ENCODE data around the gene TRPM1. TPM values are rescaled to one million over a fixed set of nuclear protein-coding genes. Genes with fewer than 3 reads are reported as not detected.

TRPM1 gene
- total RNA-seq, 2 experiments from 2014 or later: not detected

DNA sequence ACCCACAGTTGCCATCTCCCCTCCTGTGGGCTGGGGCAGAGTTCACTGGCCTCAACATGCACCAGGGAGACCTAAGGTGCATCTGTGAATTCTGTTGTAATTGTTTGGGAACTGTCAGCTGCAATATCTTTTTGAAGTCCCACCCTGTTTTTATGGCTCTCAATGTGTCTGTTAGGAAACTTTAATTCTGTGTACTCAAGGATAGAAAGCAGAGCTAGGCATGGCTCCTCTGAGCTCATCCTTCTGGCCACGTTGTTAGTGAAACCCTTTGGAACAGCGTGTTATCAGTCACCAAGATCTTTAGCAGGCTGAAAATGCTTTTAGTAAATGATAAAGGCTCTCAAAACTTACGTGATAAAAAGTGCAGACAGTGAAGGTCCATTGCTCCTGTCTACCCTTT lies 76.5 kb downstream of the TRPM1 start:
- Mint-ChIP-seq H3K27ac (no peak overlapping the region), H3K27me3 (peaks cover 7% of the 10 kb centered on the region), H3K36me3 (ENCODE audit: low read depth) (no peaks in the 10 kb centered on the region), H3K9me3 (no peaks in the 10 kb centered on the region), H3K4me1 (ENCODE audit: low read depth) (no peaks in the 10 kb centered on the region), H3K4me3 (no peak overlapping the region)
- CTCF ChIA-PET: no interaction called here
- TF ChIP-seq, protein P1, sequence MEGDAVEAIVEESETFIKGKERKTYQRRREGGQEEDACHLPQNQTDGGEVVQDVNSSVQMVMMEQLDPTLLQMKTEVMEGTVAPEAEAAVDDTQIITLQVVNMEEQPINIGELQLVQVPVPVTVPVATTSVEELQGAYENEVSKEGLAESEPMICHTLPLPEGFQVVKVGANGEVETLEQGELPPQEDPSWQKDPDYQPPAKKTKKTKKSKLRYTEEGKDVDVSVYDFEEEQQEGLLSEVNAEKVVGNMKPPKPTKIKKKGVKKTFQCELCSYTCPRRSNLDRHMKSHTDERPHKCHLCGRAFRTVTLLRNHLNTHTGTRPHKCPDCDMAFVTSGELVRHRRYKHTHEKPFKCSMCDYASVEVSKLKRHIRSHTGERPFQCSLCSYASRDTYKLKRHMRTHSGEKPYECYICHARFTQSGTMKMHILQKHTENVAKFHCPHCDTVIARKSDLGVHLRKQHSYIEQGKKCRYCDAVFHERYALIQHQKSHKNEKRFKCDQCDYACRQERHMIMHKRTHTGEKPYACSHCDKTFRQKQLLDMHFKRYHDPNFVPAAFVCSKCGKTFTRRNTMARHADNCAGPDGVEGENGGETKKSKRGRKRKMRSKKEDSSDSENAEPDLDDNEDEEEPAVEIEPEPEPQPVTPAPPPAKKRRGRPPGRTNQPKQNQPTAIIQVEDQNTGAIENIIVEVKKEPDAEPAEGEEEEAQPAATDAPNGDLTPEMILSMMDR (IDR thresholded peaks at IDR 0.05): no peak
- intact Hi-C loops (cut with micrococcal nuclease): no loop called here
- POLR2A ChIA-PET: no interaction called here
- ATAC-seq (no peak), DNase-seq (no peak)

DNA sequence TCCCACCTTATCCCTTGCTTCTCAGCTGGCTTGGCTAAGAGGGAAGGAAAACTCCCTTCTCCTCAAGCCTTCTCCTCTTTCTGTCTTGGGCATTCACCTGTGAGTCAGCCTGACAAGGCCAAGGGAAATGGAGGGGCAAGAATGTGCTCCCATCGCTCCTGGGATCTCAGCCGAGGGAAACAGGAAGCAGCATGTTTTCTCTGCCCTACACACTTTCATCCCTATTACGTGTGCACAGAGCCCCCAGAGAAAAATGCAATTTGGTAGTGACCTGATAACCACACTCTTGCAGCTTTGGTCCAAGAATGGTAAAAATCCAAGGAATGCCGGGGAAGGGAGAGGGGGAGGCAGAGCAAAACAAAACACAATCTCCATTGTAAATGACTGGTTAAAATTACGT lies 77.2 kb downstream of the TRPM1 start:
- DNase-seq (no peak), ATAC-seq (no peak)
- Mint-ChIP-seq H3K4me1 (ENCODE audit: low read depth) (no peaks in the 10 kb centered on the region), H3K4me3 (no peak overlapping the region), H3K9me3 (no peaks in the 10 kb centered on the region), H3K27ac (no peak overlapping the region), H3K27me3 (peaks cover 7% of the 10 kb centered on the region), H3K36me3 (ENCODE audit: low read depth) (no peaks in the 10 kb centered on the region)
- ChIA-PET CTCF (no interaction called here), POLR2A (no interaction called here)
- TF ChIP-seq, protein P1 (IDR thresholded peaks at IDR 0.05): no peak
- intact Hi-C loops (cut with micrococcal nuclease): no loop called here

- H3K36me3 Mint-ChIP-seq (ENCODE audit: low read depth): no peaks in the 10 kb centered on the region
- no peak for ATAC-seq
- H3K9me3 Mint-ChIP-seq: no peaks in the 10 kb centered on the region
- peaks cover 4% of the 10 kb centered on the region for H3K27me3 Mint-ChIP-seq
- DNase-seq: no peak
- TF ChIP-seq, protein P1 (IDR thresholded peaks at IDR 0.05): no peak
- no peaks in the 10 kb centered on the region for H3K4me1 Mint-ChIP-seq (ENCODE audit: low read depth)
- POLR2A ChIA-PET: no interaction called here
- CTCF ChIA-PET: no interaction called here
- intact Hi-C loops (cut with micrococcal nuclease): no loop called here
- no peak overlapping the region for H3K4me3 Mint-ChIP-seq
- H3K27ac Mint-ChIP-seq: no peak overlapping the region
Measured at GRCh38 chr15:31023841-31024240, 77.7 kb downstream of the TRPM1 start.

DNA sequence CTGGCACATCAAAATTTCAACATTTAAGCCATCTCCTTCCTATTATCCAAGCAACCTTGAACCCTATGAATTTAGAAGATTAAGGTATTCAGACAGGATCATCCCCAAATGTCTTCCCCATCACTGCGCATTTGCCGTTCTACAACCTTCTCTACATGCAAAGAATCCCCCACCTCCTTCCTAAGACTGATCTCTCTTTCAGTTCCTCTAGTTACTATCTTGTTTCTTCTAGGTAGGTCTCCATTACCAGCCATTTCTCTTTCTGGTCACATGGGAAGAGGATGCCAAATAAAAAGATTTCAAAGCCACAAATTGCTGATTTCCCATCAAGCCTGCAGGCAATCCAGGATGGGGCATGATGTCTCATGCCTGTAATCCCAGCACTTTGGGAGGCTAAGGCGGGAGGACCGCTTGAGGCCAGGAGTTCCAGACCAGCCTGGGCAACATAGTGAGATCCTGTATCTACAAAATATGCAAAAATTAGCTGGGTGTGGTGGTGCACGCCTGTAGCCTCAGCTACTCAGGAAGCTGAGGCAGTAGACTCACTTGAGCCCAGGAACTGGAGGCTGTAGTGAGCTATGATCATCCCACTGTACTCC lies 80.4 kb downstream of the TRPM1 start:
- H3K36me3 Mint-ChIP-seq (ENCODE audit: low read depth): no peaks in the 10 kb centered on the region
- H3K4me3 Mint-ChIP-seq: no peak overlapping the region
- ATAC-seq (no peak), DNase-seq (no peak)
- intact Hi-C loops (cut with micrococcal nuclease): no loop called here
- ChIA-PET CTCF (interaction anchor here (0.9 kb wide), 1 partner anchor 10 kb away, joined by 3 read pairs; no protein-coding TSS in a partner anchor), POLR2A (no interaction called here)
- H3K27me3 Mint-ChIP-seq: peaks cover 1% of the 10 kb centered on the region
- no peaks in the 10 kb centered on the region for H3K9me3 Mint-ChIP-seq
- TF ChIP-seq, protein P1 (IDR thresholded peaks at IDR 0.05): no peak
- no peaks in the 10 kb centered on the region for H3K4me1 Mint-ChIP-seq (ENCODE audit: low read depth)
- no peak overlapping the region for H3K27ac Mint-ChIP-seq

- no peak overlapping the region for H3K27ac Mint-ChIP-seq
- intact Hi-C loops (cut with micrococcal nuclease): no loop called here
- CTCF ChIA-PET: no interaction called here
- no peaks in the 10 kb centered on the region for H3K4me1 Mint-ChIP-seq (ENCODE audit: low read depth)
- no peak overlapping the region for H3K4me3 Mint-ChIP-seq
- H3K9me3 Mint-ChIP-seq: no peaks in the 10 kb centered on the region
- TF ChIP-seq, protein P1 (IDR thresholded peaks at IDR 0.05): no peak
- POLR2A ChIA-PET: no interaction called here
- H3K36me3 Mint-ChIP-seq (ENCODE audit: low read depth): no peaks in the 10 kb centered on the region
- peaks cover 1% of the 10 kb centered on the region for H3K27me3 Mint-ChIP-seq
- ATAC-seq: no peak
- DNase-seq: no peak
Measured at GRCh38 chr15:31020542-31020941, 81.0 kb downstream of the TRPM1 start.

Data from activated CD8-positive, alpha-beta T cell treated with anti-CD3 and anti-CD28 coated beads for 36 hours (primary cell).